ENCODE results near the gene KAT2B. TPM values are rescaled to one million over a fixed set of nuclear protein-coding genes. Genes with fewer than 3 reads are reported as not detected.

The KAT2B gene
- total RNA-seq, 1 experiment from 2014 or later: 4.6 TPM

DNA sequence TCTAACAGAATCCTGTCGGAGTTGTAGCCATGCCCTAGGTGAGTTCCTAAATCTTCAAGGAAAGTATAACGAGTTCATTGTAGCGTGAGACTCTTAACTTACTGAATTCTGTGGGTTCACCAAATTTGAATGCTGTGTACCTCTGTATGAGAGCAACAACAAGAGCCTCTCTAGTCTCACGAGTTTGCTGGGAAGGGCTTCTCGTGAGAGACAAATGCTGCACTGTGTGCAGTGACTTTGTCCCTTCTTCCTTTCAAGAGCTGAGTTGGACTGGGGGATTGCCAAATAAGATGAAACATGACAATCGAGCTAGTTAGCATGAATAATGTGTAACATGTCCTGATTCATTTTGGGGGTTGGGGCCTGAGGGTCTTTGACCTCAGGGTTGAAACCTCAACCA, 32.2 kb downstream of the KAT2B start:
- H3K9me3 ChIP-seq (ENCODE audit: low read depth, low read length, poor library complexity, severe bottlenecking): no peaks in the 10 kb centered on the region
- POLR2A ChIA-PET (ENCODE audit: low non-redundant PET): no interaction called here
- no peaks in the 10 kb centered on the region for H3K4me1 ChIP-seq (ENCODE audit: insufficient read depth, low read length, poor library complexity, severe bottlenecking)
- no TSS peak for BruUV-seq (replicated peaks)
- no peak for TF ChIP-seq EZH2 (IDR thresholded peaks at IDR 0.05; ENCODE audit: borderline replicate concordance, low read depth, low read length, poor library complexity, severe bottlenecking)
- TF ChIP-seq, protein P1, sequence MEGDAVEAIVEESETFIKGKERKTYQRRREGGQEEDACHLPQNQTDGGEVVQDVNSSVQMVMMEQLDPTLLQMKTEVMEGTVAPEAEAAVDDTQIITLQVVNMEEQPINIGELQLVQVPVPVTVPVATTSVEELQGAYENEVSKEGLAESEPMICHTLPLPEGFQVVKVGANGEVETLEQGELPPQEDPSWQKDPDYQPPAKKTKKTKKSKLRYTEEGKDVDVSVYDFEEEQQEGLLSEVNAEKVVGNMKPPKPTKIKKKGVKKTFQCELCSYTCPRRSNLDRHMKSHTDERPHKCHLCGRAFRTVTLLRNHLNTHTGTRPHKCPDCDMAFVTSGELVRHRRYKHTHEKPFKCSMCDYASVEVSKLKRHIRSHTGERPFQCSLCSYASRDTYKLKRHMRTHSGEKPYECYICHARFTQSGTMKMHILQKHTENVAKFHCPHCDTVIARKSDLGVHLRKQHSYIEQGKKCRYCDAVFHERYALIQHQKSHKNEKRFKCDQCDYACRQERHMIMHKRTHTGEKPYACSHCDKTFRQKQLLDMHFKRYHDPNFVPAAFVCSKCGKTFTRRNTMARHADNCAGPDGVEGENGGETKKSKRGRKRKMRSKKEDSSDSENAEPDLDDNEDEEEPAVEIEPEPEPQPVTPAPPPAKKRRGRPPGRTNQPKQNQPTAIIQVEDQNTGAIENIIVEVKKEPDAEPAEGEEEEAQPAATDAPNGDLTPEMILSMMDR (conservative IDR thresholded peaks at IDR 0.05; ENCODE audit: low read depth, low read length): no peak
- CTCF ChIA-PET: no interaction called here
- DNase-seq (ENCODE audit: low spot score): no peak
- intact Hi-C loops (cut with micrococcal nuclease; ENCODE audit: unreplicated experiment): no loop called here
- no peaks in the 10 kb centered on the region for H3K36me3 ChIP-seq (ENCODE audit: insufficient read depth, low read length, poor library complexity, severe bottlenecking)
- no peak overlapping the region for H3K27ac ChIP-seq (ENCODE audit: low read depth, low read length, poor library complexity, severe bottlenecking)
- H3K27me3 ChIP-seq (replicated peaks; ENCODE audit: insufficient read depth, low read depth, low read length, poor library complexity): no peaks in the 10 kb centered on the region
- no peak overlapping the region for H3K4me3 ChIP-seq (ENCODE audit: low read depth, low read length, poor library complexity, severe bottlenecking)

DNA sequence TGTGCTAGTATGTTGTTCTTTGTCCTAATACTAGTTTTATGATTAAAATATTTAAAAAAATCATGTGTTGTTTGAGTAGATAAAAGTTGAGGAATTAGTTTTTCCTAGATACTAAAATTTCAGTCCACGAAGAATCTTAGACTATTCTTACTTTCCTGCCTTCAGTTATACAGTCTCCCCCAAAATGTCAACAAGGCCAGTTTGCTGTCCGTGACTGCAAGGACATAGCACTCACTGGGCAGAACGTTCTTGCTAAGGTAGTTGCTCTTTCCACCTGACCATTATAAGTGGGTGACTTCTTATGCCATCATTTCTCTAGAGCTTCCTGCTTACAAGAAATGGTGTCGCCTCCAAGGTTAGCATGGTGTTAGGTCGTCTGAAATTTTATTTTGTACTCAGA, 32.8 kb downstream of the KAT2B start:
- BruUV-seq (replicated peaks): no TSS peak

DNA sequence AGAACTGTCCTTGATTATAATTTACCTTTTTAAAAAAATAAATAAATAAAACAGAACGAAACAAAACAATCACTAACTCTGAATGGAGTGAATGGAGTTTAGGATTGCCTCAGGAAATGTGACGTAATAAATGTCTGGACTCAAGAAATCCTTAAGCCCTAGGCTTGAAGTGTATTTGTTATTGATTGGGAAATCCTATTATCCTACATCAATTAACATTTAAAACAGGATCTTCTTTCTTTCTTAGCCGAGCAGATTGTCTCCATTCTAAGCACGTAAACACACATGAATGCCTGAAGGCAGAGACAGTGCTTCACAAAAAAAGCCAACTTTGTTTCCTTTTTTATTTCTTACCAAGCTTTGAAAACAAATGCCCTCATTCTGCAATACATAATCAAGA, 33.4 kb downstream of the KAT2B start:
- H3K27me3 ChIP-seq (replicated peaks; ENCODE audit: insufficient read depth, low read depth, low read length, poor library complexity): no peaks in the 10 kb centered on the region
- TF ChIP-seq EZH2 (IDR thresholded peaks at IDR 0.05; ENCODE audit: borderline replicate concordance, low read depth, low read length, poor library complexity, severe bottlenecking): no peak
- TF ChIP-seq, protein P1 (conservative IDR thresholded peaks at IDR 0.05; ENCODE audit: low read depth, low read length): no peak
- intact Hi-C loops (cut with micrococcal nuclease; ENCODE audit: unreplicated experiment): no loop called here
- H3K27ac ChIP-seq (ENCODE audit: low read depth, low read length, poor library complexity, severe bottlenecking): no peak overlapping the region
- ChIA-PET CTCF (no interaction called here), POLR2A (ENCODE audit: low non-redundant PET) (no interaction called here)
- H3K4me1 ChIP-seq (ENCODE audit: insufficient read depth, low read length, poor library complexity, severe bottlenecking): no peaks in the 10 kb centered on the region
- DNase-seq (ENCODE audit: low spot score): peak; percentile 25
- H3K36me3 ChIP-seq (ENCODE audit: insufficient read depth, low read length, poor library complexity, severe bottlenecking): no peaks in the 10 kb centered on the region
- no peaks in the 10 kb centered on the region for H3K9me3 ChIP-seq (ENCODE audit: low read depth, low read length, poor library complexity, severe bottlenecking)
- no peak overlapping the region for H3K4me3 ChIP-seq (ENCODE audit: low read depth, low read length, poor library complexity, severe bottlenecking)
- BruUV-seq (replicated peaks): no TSS peak

More for the DNA sequence above, 32.8 kb downstream of the KAT2B start:
- no peak for DNase-seq (ENCODE audit: low spot score)
- ChIA-PET CTCF (no interaction called here), POLR2A (ENCODE audit: low non-redundant PET) (no interaction called here)
- H3K4me1 ChIP-seq (ENCODE audit: insufficient read depth, low read length, poor library complexity, severe bottlenecking): no peaks in the 10 kb centered on the region
- no peaks in the 10 kb centered on the region for H3K27me3 ChIP-seq (replicated peaks; ENCODE audit: insufficient read depth, low read depth, low read length, poor library complexity)
- intact Hi-C loops (cut with micrococcal nuclease; ENCODE audit: unreplicated experiment): no loop called here
- no peak overlapping the region for H3K4me3 ChIP-seq (ENCODE audit: low read depth, low read length, poor library complexity, severe bottlenecking)
- H3K9me3 ChIP-seq (ENCODE audit: low read depth, low read length, poor library complexity, severe bottlenecking): no peaks in the 10 kb centered on the region
- no peak for TF ChIP-seq EZH2 (IDR thresholded peaks at IDR 0.05; ENCODE audit: borderline replicate concordance, low read depth, low read length, poor library complexity, severe bottlenecking)
- TF ChIP-seq, protein P1 (conservative IDR thresholded peaks at IDR 0.05; ENCODE audit: low read depth, low read length): no peak
- H3K36me3 ChIP-seq (ENCODE audit: insufficient read depth, low read length, poor library complexity, severe bottlenecking): no peaks in the 10 kb centered on the region
- no peak overlapping the region for H3K27ac ChIP-seq (ENCODE audit: low read depth, low read length, poor library complexity, severe bottlenecking)
